Hepatocyte (in vitro differentiated cells): ENCODE results near the gene CGB7. TPM values are rescaled to one million over a fixed set of nuclear protein-coding genes. Genes with fewer than 3 reads are reported as not detected.

ENCODE experiments used
- DNase-seq: peaks from one replicate; pipeline ENCODE4 v3.0.0-alpha.2; 2016; ENCODE audit warnings: low spot score
- H2AFZ ChIP-seq: fragments of 200-600 bp; sonication (generic); 2 replicates; pipeline ENCODE4 v1.6.0; 2016; ENCODE audit warnings: antibody characterized with exemption, mild to moderate bottlenecking
- H3K27ac ChIP-seq: fragments of 200-600 bp; sonication (generic); 2 replicates; pipeline ENCODE4 v1.5.1; 2016; ENCODE audit warnings: mild to moderate bottlenecking
- H3K27me3 ChIP-seq: fragments of 200-600 bp; sonication (generic); 2 replicates; pipeline ENCODE4 v1.6.1; 2016
- H3K36me3 ChIP-seq: fragments of 200-600 bp; sonication (generic); replicated peaks from 2 replicates; pipeline ENCODE4 v1.5.1; 2016; ENCODE audit warnings: low read depth; ENCODE audit not compliant: insufficient read depth
- H3K4me1 ChIP-seq: fragments of 200-600 bp; sonication (generic); 2 replicates; pipeline ENCODE4 v1.5.1; 2016; ENCODE audit warnings: mild to moderate bottlenecking, moderate library complexity; ENCODE audit not compliant: insufficient read depth
- H3K4me2 ChIP-seq: fragments of 200-600 bp; sonication (generic); 2 replicates; pipeline ENCODE4 v1.6.0; 2016
- H3K4me3 ChIP-seq: fragments of 200-600 bp; sonication (generic); 2 replicates; pipeline ENCODE4 v1.5.1; 2016; ENCODE audit warnings: mild to moderate bottlenecking
- H3K79me2 ChIP-seq: fragments of 200-600 bp; sonication (generic); 2 replicates; pipeline ENCODE4 v1.6.0; 2017; ENCODE audit warnings: mild to moderate bottlenecking
- H3K9me2 ChIP-seq: fragments of 200-600 bp; sonication (generic); replicated peaks from 2 replicates; pipeline ENCODE4 v1.6.0; 2017; ENCODE audit warnings: mild to moderate bottlenecking; ENCODE audit not compliant: insufficient read depth
- H3K9me3 ChIP-seq: fragments of 200-600 bp; sonication (generic); 2 replicates; pipeline ENCODE4 v1.5.1; 2016; ENCODE audit warnings: low read depth, mild to moderate bottlenecking
- H4K20me1 ChIP-seq: fragments of 200-600 bp; sonication (generic); 2 replicates; pipeline ENCODE4 v1.6.0; 2016; ENCODE audit warnings: mild to moderate bottlenecking; ENCODE audit not compliant: insufficient read depth, poor library complexity, severe bottlenecking
- CTCF ChIP-seq: fragments of 200-600 bp; sonication (generic); IDR thresholded peaks from 2 replicates; pipeline ENCODE4 v1.5.1; 2016; ENCODE audit warnings: antibody characterized with exemption, mild to moderate bottlenecking; ENCODE audit not compliant: poor library complexity
- EZH2 ChIP-seq: fragments of 200-600 bp; sonication (generic); IDR thresholded peaks from 2 replicates; pipeline ENCODE4 v1.6.1; 2016; ENCODE audit warnings: antibody characterized with exemption, mild to moderate bottlenecking, borderline replicate concordance
- EZH2phosphoT487 ChIP-seq: fragments of 200-600 bp; sonication (generic); IDR thresholded peaks from one replicate; pipeline ENCODE4 v1.6.1; 2018; ENCODE audit warnings: antibody characterized with exemption, mild to moderate bottlenecking, low read depth, moderate library complexity; ENCODE audit not compliant: unreplicated experiment, severe bottlenecking
- whole genome bisulfite sequencing: methylation state at CpG from one replicate; pipeline ENCODE4 v1.1.6; 2016; ENCODE audit warnings: low lambda C conversion rate; ENCODE audit errors: missing lambda C conversion rate; 5-methylcytosine and 5-hydroxymethylcytosine counted together
- microRNA-seq: library from miRNA; unstranded; fragments of <30 nt; microRNA quantifications from one replicate; pipeline ENCODE4, GENCODE V29; 2017
- polyA plus RNA-seq: library from polyadenylated mRNA; unstranded; fragments of >200 nt; fragmentation: Nextera tagmentation; extraction: Ambion mirVana; gene quantifications from 2 replicates; pipeline ENCODE4 v1.2.1, GENCODE V29; 2016
- small RNA-seq: library from RNA; depleted of rRNA; stranded (forward); fragments of <200 nt; gene quantifications from one replicate; pipeline ENCODE3, GENCODE V24; 2014
- total RNA-seq: library from RNA; depleted of rRNA; stranded (reverse); fragments of >200 nt; gene quantifications from 2 replicates; pipeline ENCODE4 v1.2.3, GENCODE V29; 2014

CGB7 gene
- total and polyA plus RNA-seq, 2 experiments from 2014 or later = 1.6 TPM; not detected in 1

GRCh38 chr19:49004964-49005614 is 52.5 kb downstream of the CGB7 start:
- no peak overlapping the region for H3K27ac ChIP-seq
- no peaks in the 10 kb centered on the region for H3K9me2 ChIP-seq
- H3K79me2 ChIP-seq = peaks cover 2% of the 10 kb centered on the region
- no peaks in the 10 kb centered on the region for H3K36me3 ChIP-seq
- H3K9me3 ChIP-seq = no peaks in the 10 kb centered on the region
- no peak overlapping the region for H3K4me3 ChIP-seq
- no peaks in the 10 kb centered on the region for H3K27me3 ChIP-seq
- H3K4me1 ChIP-seq = no peaks in the 10 kb centered on the region
- no peaks in the 10 kb centered on the region for H4K20me1 ChIP-seq
- TF ChIP-seq EZH2phosphoT487 (no peak), CTCF (no peak), EZH2 (no peak)
- H3K4me2 ChIP-seq = no peak overlapping the region
- DNase-seq = no peak
- H2AFZ ChIP-seq = no peak overlapping the region
- WGBS = 97% methylated on average over 7 of the region's 7 CpGs

Small RNA genes lying within 50 kb of the gene (microRNA-seq; reads per million reads assigned to microRNA genes)
- 1.3 reads per million for gene MIR6798

Small RNA genes lying within 50 kb of the gene (small RNA-seq; reads per million reads assigned to genes)
- 0.16 reads per million for gene MIR6798
- not detected for gene RN7SL708P

Other genes starting within 250 kb of the CGB7 start
- gene BCAT2, start 246.7 kb downstream of the CGB7 start, total RNA-seq = 39.6 and 44.2 TPM in 2 replicates
- 84.6 and 122 TPM in 2 replicates for gene BCAT2, start 246.7 kb downstream of the CGB7 start, polyA plus RNA-seq
- gene HSD17B14, start 221.3 kb downstream of the CGB7 start, total RNA-seq = 64.1 and 67.6 TPM in 2 replicates
- gene HSD17B14, start 221.3 kb downstream of the CGB7 start, polyA plus RNA-seq = 91.9 and 107 TPM in 2 replicates
- 7.3 and 8.3 TPM in 2 replicates for gene PLEKHA4, start 189.1 kb downstream of the CGB7 start, total RNA-seq
- gene PLEKHA4, start 189.1 kb downstream of the CGB7 start, polyA plus RNA-seq = 15.1 and 25.8 TPM in 2 replicates
- 67.1 and 83.1 TPM in 2 replicates for gene PPP1R15A, start 185.3 kb downstream of the CGB7 start, total RNA-seq
- gene PPP1R15A, start 185.3 kb downstream of the CGB7 start, polyA plus RNA-seq = 172 and 218 TPM in 2 replicates
- gene TULP2, start 159.0 kb downstream of the CGB7 start, total RNA-seq = not detected in 2 replicates
- gene TULP2, start 159.0 kb downstream of the CGB7 start, polyA plus RNA-seq = not detected in 2 replicates
- 233 and 283 TPM in 2 replicates for gene NUCB1, start 157.4 kb downstream of the CGB7 start, total RNA-seq
- gene NUCB1, start 157.4 kb downstream of the CGB7 start, polyA plus RNA-seq = 332 and 339 TPM in 2 replicates
- gene DHDH, start 124.0 kb downstream of the CGB7 start, total RNA-seq = 0.72 and 3.7 TPM in 2 replicates
- gene DHDH, start 124.0 kb downstream of the CGB7 start, polyA plus RNA-seq = 1.5 and 2.9 TPM in 2 replicates
- 76.4 and 77.3 TPM in 2 replicates for gene BAX, start 102.9 kb downstream of the CGB7 start, total RNA-seq
- gene BAX, start 102.9 kb downstream of the CGB7 start, polyA plus RNA-seq = 106 and 116 TPM in 2 replicates
- 8,878 and 9,969 TPM in 2 replicates for gene FTL, start 92.4 kb downstream of the CGB7 start, total RNA-seq
- gene FTL, start 92.4 kb downstream of the CGB7 start, polyA plus RNA-seq = 13,723 and 15,987 TPM in 2 replicates
- gene GYS1, start 64.4 kb downstream of the CGB7 start, total RNA-seq = 29.2 and 37.4 TPM in 2 replicates
- gene GYS1, start 64.4 kb downstream of the CGB7 start, polyA plus RNA-seq = 45.9 and 54.8 TPM in 2 replicates
- gene RUVBL2, start 63.9 kb downstream of the CGB7 start, total RNA-seq = 62.9 and 72.1 TPM in 2 replicates
- gene RUVBL2, start 63.9 kb downstream of the CGB7 start, polyA plus RNA-seq = 79.6 and 84.9 TPM in 2 replicates
- gene LHB, start 40.7 kb downstream of the CGB7 start, total RNA-seq = not detected in 2 replicates
- gene LHB, start 40.7 kb downstream of the CGB7 start, polyA plus RNA-seq = not detected in 2 replicates
- gene CGB3, start 33.4 kb downstream of the CGB7 start, total RNA-seq = 1.1 TPM in 1 of 2 replicates, not detected in the other
- not detected in 2 replicates for gene CGB3, start 33.4 kb downstream of the CGB7 start, polyA plus RNA-seq
- not detected in 2 replicates for gene CGB2, start 25.9 kb downstream of the CGB7 start, total RNA-seq
- gene CGB2, start 25.9 kb downstream of the CGB7 start, polyA plus RNA-seq = not detected in 2 replicates
- not detected in 2 replicates for gene CGB1, start 20.9 kb downstream of the CGB7 start, total RNA-seq
- 0.52 TPM in 1 of 2 replicates, not detected in the other for gene CGB1, start 20.9 kb downstream of the CGB7 start, polyA plus RNA-seq
- gene CGB5, start 13.9 kb downstream of the CGB7 start, total RNA-seq = 1.5 and 1.9 TPM in 2 replicates
- 0.22 and 1.2 TPM in 2 replicates for gene CGB5, start 13.9 kb downstream of the CGB7 start, polyA plus RNA-seq
- 0.50 TPM in 1 of 2 replicates, not detected in the other for gene CGB8, start 8.6 kb downstream of the CGB7 start, total RNA-seq
- 0.53 TPM in 1 of 2 replicates, not detected in the other for gene CGB8, start 8.6 kb downstream of the CGB7 start, polyA plus RNA-seq
- gene NTF4, start 7.1 kb upstream of the CGB7 start, total RNA-seq = 2.9 and 3.4 TPM in 2 replicates
- gene NTF4, start 7.1 kb upstream of the CGB7 start, polyA plus RNA-seq = 6.9 and 11.5 TPM in 2 replicates
- gene KCNA7, start 14.9 kb upstream of the CGB7 start, total RNA-seq = not detected in 2 replicates
- not detected in 2 replicates for gene KCNA7, start 14.9 kb upstream of the CGB7 start, polyA plus RNA-seq
- gene SNRNP70, start 27.7 kb upstream of the CGB7 start, total RNA-seq = 164 and 190 TPM in 2 replicates
- 248 and 294 TPM in 2 replicates for gene SNRNP70, start 27.7 kb upstream of the CGB7 start, polyA plus RNA-seq
- 7.1 and 8.7 TPM in 2 replicates for gene LIN7B, start 56.6 kb upstream of the CGB7 start, total RNA-seq
- 18.0 and 20.6 TPM in 2 replicates for gene LIN7B, start 56.6 kb upstream of the CGB7 start, polyA plus RNA-seq
- gene C19orf73, start 61.4 kb upstream of the CGB7 start, total RNA-seq = 1.9 TPM in 1 of 2 replicates, not detected in the other
- 2.6 and 2.7 TPM in 2 replicates for gene C19orf73, start 61.4 kb upstream of the CGB7 start, polyA plus RNA-seq
- gene PPFIA3, start 61.8 kb upstream of the CGB7 start, total RNA-seq = 4.4 and 11.3 TPM in 2 replicates
- 8.2 and 11.4 TPM in 2 replicates for gene PPFIA3, start 61.8 kb upstream of the CGB7 start, polyA plus RNA-seq
- 0.44 and 0.50 TPM in 2 replicates for gene HRC, start 97.6 kb upstream of the CGB7 start, total RNA-seq
- gene HRC, start 97.6 kb upstream of the CGB7 start, polyA plus RNA-seq = 0.33 and 0.48 TPM in 2 replicates
- 6.6 and 7.0 TPM in 2 replicates for gene TRPM4, start 100.0 kb upstream of the CGB7 start, total RNA-seq
- gene TRPM4, start 100.0 kb upstream of the CGB7 start, polyA plus RNA-seq = 20.5 and 23.2 TPM in 2 replicates